ENCODE data around the gene PLCB4.

DNA sequence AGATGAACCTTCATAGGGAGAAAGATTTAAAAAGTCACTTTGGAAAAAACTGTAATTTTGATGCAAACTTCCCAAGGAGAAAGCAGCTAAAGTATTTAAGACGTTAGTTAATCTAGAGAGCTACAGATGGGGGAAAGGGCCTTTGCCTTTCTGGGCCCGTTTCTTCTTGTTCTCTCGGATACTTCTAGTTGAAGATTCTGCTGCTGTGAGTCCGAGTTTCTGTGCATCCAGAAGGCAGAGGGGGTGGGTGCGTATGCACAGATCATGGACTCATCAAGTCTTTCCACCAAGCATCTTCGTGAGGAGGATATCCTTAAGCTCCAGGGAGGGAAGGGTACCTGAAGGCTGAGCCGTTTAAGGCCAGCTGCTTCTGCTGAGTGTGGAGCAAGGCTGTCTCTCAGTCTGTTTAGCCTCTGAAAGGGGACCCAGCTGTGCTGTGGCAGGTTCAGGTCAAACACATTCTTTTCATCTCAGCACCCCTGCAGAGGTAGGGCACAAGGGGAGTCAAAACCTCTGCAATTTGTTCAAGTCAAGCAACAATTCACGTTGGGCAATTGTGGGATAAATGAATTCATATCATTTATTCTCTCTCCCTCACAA is 449.8 kb downstream of the PLCB4 start:
- TF ChIP-seq, protein P1, sequence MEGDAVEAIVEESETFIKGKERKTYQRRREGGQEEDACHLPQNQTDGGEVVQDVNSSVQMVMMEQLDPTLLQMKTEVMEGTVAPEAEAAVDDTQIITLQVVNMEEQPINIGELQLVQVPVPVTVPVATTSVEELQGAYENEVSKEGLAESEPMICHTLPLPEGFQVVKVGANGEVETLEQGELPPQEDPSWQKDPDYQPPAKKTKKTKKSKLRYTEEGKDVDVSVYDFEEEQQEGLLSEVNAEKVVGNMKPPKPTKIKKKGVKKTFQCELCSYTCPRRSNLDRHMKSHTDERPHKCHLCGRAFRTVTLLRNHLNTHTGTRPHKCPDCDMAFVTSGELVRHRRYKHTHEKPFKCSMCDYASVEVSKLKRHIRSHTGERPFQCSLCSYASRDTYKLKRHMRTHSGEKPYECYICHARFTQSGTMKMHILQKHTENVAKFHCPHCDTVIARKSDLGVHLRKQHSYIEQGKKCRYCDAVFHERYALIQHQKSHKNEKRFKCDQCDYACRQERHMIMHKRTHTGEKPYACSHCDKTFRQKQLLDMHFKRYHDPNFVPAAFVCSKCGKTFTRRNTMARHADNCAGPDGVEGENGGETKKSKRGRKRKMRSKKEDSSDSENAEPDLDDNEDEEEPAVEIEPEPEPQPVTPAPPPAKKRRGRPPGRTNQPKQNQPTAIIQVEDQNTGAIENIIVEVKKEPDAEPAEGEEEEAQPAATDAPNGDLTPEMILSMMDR (conservative IDR thresholded peaks at IDR 0.05; ENCODE audit: low read length): no peak
- TF ChIP-seq EZH2phosphoT487 (IDR thresholded peaks at IDR 0.05; ENCODE audit: borderline replicate concordance, low read depth, low read length): no peak

All from OCI-LY7 (cell line).